ENCODE data around the gene CD48.
"Not testable (repeated sequence)": the region's sequence is repeated elsewhere in the genome, so short reads cannot be mapped to it uniquely, and the experiment has no call there.

The CD48 gene

GRCh38 chr1:160741612-160742348, 30.2 kb upstream of the CD48 start:
- DNase-seq (ENCODE audit: low spot score), result no peak

DNA sequence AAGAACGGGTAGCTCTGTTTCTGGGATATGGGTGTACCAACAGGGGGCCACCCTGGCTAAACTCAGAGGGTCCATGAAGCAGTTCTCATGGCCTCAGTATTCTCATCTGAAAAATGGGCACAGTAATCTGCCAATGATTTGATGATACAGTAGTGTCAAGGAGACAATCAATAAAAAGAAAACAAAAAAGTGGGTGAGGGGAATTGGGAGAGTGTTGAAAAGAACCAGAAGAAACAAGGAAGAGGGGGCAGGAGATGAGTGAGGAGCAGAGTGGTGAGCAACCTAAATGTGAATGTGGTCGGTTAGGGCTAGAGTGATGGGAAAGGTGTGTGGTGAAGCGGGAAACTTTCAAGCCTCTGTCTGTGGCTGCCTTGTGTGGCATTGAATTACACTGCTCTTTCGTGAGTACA, 29.5 kb upstream of the CD48 start:
- no peak for DNase-seq (ENCODE audit: low spot score)

- no peak for DNase-seq (ENCODE audit: low spot score)
Observed at GRCh38 chr1:160740133-160740688, 28.6 kb upstream of the CD48 start.

- DNase-seq (ENCODE audit: low spot score), result no peak
Observed at GRCh38 chr1:160739098-160739511, 27.5 kb upstream of the CD48 start, which contains the start of gene SLAMF7. TSS of gene SLAMF7 (plus strand) at chr1:160739247. CDS start at chr1:160739302, 55 bp downstream.

DNA sequence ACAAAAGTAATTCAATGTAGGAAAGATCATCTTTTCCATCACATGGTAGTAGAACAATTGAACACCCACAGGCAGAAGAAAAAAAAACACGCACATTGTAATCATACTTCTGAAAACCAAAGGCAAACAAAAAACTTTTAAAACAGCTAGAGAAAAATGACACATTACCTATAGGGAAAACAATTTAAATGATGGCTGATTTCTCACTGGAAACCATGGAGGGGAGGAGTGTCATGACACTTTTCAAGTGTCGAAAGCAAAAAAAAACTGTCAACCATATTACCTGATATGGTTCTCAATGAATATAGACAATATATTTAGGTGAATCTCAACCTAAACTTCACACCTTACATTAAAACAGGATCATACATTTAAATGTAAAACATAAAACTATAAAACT, 26.6 kb upstream of the CD48 start:
- no peak for DNase-seq (ENCODE audit: low spot score)

DNA sequence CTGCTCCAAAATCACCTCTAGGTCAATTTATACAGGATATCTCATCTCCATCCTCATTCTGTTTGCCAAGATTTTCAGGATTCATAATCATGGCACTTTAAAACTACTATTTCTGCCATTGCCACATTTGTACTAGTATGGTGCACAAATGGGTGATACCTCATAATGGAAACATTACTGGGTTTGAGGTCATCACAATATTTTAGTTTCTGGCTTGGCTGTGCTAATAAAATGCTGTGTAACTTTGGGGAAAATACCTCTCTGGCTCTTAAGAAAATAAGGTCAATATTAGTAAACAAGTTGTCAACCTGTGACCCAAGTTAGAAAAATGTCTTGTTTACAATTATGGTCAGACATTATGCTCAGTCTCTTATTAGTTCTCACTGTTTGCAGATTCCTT, 22.7 kb upstream of the CD48 start:
- DNase-seq (ENCODE audit: low spot score), result no peak

DNA sequence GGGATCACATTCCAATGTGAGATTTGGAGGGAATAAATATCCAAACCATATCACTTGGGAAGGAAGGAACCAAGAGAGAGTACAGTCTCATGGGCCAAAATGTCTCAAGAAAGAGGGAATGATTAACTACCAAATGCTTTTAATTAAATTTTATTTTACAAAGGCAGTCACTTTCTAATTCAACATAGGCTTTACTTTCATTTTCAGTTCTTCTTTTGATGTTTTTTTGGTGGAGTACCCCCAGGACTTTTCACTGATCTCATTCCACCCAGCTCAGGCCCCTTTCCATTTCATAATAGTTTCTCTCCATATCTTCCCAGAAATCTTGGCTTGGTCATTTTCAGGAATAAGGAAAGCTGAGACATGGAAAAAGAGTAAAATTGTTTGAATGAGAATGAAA, 22.3 kb upstream of the CD48 start:
- DNase-seq (ENCODE audit: low spot score), result no peak

DNA sequence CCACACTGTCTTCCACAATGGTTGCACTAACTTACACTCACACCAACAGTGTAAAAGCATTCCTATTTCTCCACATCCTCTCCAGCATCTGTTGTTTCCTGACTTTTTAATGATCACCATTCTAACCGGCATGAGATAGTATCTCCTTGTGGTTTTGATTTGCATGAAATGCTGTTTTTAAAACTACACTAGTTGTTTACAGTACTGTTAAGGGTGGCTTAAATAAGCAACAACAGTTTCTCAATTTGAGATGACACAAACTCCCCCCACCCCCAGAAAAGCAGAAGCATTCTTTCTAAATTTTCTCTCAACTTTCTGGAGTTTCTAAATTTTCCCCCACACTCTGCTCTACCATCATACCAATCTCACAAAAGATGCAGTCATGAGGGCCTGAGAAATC, 20.4 kb upstream of the CD48 start:
- no peak for DNase-seq (ENCODE audit: low spot score)

GRCh38 chr1:160731564-160731963, 19.9 kb upstream of the CD48 start:
- not testable (repeated sequence) for DNase-seq (ENCODE audit: low spot score)

DNA sequence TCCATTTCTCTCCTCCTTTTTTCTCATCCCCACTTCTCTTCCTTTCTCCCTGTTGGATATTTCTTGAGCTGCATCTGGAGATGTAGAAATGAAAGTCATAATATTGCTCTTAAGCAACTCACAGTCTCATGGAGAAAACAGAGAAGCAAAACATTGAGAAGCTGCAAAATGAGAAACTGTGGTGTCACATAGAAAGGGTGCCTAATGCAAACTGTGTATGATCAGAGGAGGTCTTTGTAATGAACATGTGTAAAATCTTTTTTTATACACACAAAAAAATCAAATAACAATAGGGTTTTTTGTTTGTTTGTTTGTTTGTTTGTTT, 15.7 kb upstream of the CD48 start:
- no peak for DNase-seq (ENCODE audit: low spot score)

DNA sequence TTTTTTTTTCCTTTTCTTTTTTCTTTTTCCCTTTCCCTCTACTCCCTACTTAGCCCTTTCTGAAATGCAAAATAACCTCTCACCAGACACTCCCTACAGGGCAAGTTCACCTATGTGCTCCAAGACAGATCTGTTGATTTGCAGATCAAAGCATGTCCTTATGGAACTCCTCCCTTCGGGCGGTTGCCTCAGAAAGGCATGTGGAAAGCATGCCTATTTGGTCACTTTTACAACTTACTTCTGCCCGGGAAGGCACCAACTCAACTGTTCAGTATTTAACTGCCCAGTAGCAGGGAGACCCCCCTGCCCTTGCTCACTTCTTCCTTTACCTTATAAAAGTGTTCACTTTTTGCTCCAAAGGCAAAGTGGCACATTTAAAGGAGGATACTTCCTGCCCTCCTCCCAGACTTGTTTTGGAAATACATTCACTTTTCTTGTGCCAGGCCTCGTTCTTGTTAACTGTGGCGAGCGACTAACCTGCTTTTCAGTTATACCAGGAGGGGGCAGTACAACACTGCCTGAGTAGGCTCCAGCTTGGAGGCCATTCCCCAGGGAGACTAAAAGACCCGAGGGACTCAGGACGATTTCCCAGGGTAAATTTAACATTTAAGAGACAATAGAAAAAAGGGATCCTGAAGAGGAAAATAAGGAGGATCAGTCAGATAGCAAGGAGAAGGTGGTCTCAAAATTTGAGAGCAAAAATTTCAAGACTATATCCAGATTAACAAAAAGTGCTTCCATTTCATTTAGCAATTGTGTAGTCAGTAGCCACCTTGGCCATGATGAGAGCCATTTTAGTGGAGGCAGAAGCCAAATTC, 15.1 kb upstream of the CD48 start:
- DNase-seq (ENCODE audit: low spot score), result peak; percentile 86

DNA sequence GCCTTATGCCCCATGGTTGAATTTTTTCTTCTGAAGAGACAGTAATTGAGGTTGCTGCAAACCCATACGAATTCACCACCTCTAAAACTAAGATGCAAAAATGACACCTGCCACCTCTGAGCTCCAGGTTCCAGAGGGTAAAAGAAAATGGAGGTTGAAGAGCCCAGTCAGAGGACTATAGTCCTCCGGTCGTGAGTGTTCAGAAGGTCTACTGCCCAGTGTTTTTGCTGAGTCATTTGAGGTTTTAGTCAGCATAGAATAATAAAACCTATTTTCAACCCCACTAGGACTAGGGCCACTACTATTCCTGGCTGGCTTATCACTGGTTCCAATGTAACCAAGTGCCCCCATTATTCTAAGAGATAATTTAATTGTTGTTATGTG, 14.5 kb upstream of the CD48 start:
- no peak for DNase-seq (ENCODE audit: low spot score)

GRCh38 chr1:160724465-160725242, 13.0 kb upstream of the CD48 start:
- DNase-seq (ENCODE audit: low spot score), result no peak

GRCh38 chr1:160723332-160723731, 11.7 kb upstream of the CD48 start:
- DNase-seq (ENCODE audit: low spot score), result no peak

DNA sequence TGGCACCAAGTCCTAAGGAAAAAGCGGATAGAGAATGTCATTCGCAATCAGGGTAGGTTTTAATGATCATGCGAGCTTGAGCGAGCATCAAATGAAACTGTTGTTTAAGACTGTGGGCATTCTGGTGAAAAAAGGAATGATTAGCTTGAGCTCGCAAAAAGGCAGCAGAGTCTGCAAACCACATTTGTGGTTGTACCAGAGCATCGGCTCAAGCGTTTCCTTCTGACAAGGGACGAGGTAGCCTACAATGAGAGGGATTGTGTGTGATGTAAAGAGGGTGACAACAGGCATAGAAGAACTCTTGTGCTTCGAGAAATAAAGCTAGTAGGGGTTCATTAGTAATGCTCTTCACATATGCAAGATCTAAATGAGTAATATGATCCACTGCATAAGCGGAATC, 11.1 kb upstream of the CD48 start:
- DNase-seq (ENCODE audit: low spot score), result peak; percentile 29

- DNase-seq (ENCODE audit: low spot score), result no peak
Observed at GRCh38 chr1:160721473-160721872, 9.9 kb upstream of the CD48 start.

DNA sequence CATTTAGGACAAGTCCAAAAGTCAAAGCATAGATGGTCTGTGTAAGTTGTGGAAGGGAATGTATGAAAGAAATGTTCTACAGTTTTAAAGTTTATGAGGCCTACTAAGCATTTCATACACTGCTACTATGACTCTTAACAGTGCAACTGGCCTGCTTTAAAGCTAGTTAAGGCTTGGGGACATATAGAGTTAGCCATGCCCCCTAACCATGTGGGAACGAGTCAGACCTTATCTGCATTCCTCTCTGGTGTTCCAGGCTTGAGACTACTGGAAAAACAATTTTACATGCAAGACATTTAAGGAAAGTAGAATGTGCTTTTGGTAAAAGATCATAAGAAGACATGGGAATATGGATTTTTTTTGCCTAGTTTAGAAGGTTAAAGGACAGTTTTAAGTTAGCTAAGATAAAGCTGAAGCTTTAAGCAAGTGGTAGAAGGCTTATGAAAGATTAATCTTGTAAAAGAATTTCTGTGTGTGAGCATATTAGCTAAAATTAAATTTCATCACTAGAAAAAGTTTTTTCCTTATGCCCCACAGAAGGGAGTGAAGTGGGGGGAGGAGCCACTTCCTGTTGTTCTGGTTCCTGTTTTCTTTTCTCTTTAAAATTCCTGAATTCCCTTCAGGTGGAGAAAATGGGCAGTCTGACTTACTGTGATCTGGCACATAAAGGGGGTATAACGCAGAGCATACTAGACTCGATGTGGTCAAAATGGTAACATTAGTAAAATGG, 8.9 kb upstream of the CD48 start:
- DNase-seq (ENCODE audit: low spot score), result no peak

DNA sequence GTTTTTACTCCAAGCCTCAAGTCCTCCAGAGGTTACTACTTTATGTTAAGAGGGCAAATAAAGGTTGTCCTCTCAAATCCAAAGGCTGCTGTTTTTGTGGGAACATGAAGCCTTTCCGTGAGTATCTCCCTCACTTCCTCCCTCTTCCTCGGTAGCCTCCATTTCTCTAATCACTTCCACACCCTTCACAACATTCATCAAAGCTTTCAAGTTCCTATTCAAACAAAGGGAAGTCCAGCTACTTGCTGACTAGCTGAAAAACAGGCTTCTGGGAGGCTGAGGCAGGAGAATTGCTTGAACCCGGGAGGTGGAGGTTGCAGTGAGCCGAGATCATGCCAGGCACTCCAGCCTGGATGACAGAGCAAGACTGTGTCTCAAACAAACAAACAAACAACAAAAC, 6.6 kb upstream of the CD48 start:
- no peak for DNase-seq (ENCODE audit: low spot score)

DNA sequence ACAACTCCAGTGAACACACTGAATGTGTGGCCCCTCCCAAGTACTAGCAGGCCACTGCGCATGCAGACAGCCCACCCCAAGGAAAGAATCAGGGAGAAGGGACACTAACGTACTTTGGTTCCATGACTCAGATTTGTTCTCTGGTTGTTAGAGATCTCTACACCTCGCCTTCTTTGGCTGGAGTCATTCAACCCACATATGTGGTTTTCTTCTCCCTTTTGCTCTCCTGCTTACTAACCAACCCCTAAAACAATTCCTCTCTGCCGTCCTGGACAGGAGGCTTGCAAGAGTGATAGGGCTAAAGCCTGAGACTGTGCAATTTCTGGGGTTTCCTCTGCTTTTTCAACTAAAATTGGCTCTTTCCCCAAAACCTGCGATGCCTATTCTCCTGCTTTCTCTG, 5.7 kb upstream of the CD48 start:
- DNase-seq (ENCODE audit: low spot score), result no peak

DNA sequence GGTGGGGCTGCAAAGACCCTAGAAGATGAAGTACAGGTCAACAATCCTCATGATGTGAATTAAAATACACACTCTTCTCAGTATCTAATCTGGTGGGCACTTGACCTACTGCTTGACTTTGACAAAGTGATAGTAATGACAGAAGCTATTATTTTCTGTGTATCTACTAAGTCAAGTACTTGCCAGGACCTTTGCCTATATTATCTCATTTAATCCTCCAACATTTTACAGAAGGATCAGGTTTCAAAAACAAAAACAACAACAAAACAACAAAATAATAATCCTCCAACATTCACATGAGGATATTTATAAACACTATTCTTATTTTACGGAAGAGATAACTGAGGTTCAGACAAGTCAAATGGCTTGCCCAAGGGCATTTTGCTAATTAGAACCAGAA, 4.4 kb upstream of the CD48 start:
- DNase-seq (ENCODE audit: low spot score), result no peak

DNA sequence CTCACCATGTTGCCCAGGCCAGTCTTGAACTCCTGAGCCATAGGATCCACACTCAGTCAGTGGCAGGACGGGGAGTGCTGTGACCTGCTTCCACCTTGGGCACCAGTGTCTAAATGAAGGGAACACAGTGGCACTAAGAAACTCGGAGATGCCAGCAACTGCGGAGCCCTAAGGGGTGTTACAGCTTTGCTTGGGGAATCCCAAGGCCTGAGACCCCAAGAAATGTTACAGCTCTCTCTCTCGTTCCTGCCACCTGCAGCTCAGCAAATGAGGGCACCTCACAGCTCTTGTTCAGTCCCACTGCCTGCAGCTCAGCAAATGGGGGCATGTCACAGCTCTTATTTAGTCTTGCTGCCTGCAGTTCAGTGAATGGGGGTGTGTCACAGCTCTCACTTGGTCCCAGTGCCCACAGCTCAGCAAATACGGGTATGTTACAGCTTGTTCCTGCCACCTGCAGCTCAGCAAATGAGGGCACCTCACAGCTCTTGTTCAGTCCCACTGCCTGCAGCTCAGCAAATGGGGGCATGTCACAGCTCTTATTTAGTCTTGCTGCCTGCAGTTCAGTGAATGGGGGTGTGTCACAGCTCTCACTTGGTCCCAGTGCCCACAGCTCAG, 2.5 kb upstream of the CD48 start:
- DNase-seq (ENCODE audit: low spot score), result not testable (repeated sequence)
